H1 (cell line): ENCODE data around the gene PFDN1. TPM values are rescaled to one million over a fixed set of nuclear protein-coding genes. Genes with fewer than 3 reads are reported as not detected.

Experiments
- CEBPB ChIP-seq: IDR thresholded peaks from 2 replicates; pipeline ENCODE4 v1.6.1; 2012; ENCODE audit warnings: low read depth, low read length
- CHD2 ChIP-seq: IDR thresholded peaks from 2 replicates; pipeline ENCODE4 v1.6.1; 2012; ENCODE audit warnings: low read length, improper control_type of control experiment
- CHD7 ChIP-seq: fragments of 300-600 bp; sonication (generic); IDR thresholded peaks from 2 replicates; pipeline ENCODE4 v1.7.1; 2012; ENCODE audit warnings: low read length, moderate library complexity, mild to moderate bottlenecking, inconsistent platforms; ENCODE audit not compliant: insufficient replicate concordance
- GABPA ChIP-seq: IDR thresholded peaks from 2 replicates; pipeline ENCODE4 v1.6.1; 2011; ENCODE audit warnings: mild to moderate bottlenecking, low read length, moderate library complexity, borderline replicate concordance; ENCODE audit not compliant: insufficient read depth
- KDM5A ChIP-seq: fragments of 200-600 bp; IDR thresholded peaks from 2 replicates; pipeline ENCODE4 v1.7.1; 2012; ENCODE audit warnings: mild to moderate bottlenecking, low read length, inconsistent platforms, mixed read lengths
- MAX ChIP-seq: IDR thresholded peaks from 2 replicates; pipeline ENCODE4 v1.6.1; 2012; ENCODE audit warnings: inconsistent platforms
- RXRA ChIP-seq: IDR thresholded peaks from 2 replicates; pipeline ENCODE4 v1.6.1; 2011; ENCODE audit warnings: low read depth, mild to moderate bottlenecking, low read length, moderate library complexity; ENCODE audit not compliant: insufficient read depth
- SIN3A ChIP-seq, 2 experiments: IDR thresholded peaks in 1 of 2; conservative IDR thresholded peaks in 1 of 2; 2 replicates each; pipeline ENCODE4 v1.6.1; 2011 to 2012; ENCODE audit warnings: low read length in 2 of 2, improper control_type of control experiment in 1 of 2, low read depth in 1 of 2, mild to moderate bottlenecking in 1 of 2
- TCF12 ChIP-seq: IDR thresholded peaks from 2 replicates; pipeline ENCODE4 v1.6.1; 2011; ENCODE audit warnings: low read depth, mild to moderate bottlenecking, low read length
- USF2 ChIP-seq: IDR thresholded peaks from 2 replicates; pipeline ENCODE4 v1.6.1; 2011; ENCODE audit warnings: low read length, improper control_type of control experiment
- ZNF274 ChIP-seq: IDR thresholded peaks from 2 replicates; pipeline ENCODE4 v1.7.0; 2012; ENCODE audit warnings: low read length, borderline replicate concordance; ENCODE audit errors: extremely low read depth
- polyA plus RNA-seq, 7 experiments: library from polyadenylated mRNA; depleted of rRNA in 3 of 7; stranded (reverse) in 5 of 7; unstranded in 2 of 7; fragments of >200 nt in 5 of 7; fragments of 200-250 nt in 2 of 7; gene quantifications; 1 replicate in 5 of 7; 2 replicates in 1 of 7; 4 replicates in 1 of 7; pipeline versions ENCODE4 v1.2.1 to v1.2.3, GENCODE V29; 2011 to 2013; ENCODE audit warnings: missing spikeins in 2 of 7, mixed read lengths in 2 of 7
- total RNA-seq: library from RNA; stranded (reverse); fragmentation: NEBNext Ultra II Directional; extraction: Animal tissue kit (Norgen Biotek cat#: 25700); gene quantifications from 2 replicates; pipeline ENCODE4 v1.2.1, GENCODE V29; 2021

The PFDN1 gene
- total and polyA plus RNA-seq, 2 of the 8 experiments (the other 6 are each of a cell fraction or from before 2014, with no cell fraction given), result 53.0 to 89.6 TPM

GRCh38 chr5:140339636-140340035 lies 36.7 kb upstream of the PFDN1 start (continued):
- TF ChIP-seq CHD7, result no peak
- TF ChIP-seq TCF12, result no peak
- no peak for TF ChIP-seq MAX
- no peak for TF ChIP-seq RXRA
- TF ChIP-seq SIN3A (conservative IDR thresholded peaks at IDR 0.05 in 1 of 2, IDR thresholded peaks at IDR 0.05 in 1 of 2; ENCODE audit: low read depth in 1 of 2, low read length in 2 of 2), result no peak
- no peak for TF ChIP-seq CHD2
- TF ChIP-seq KDM5A, result no peak
- TF ChIP-seq GABPA, result no peak
- TF ChIP-seq ZNF274, result no peak
- no peak for TF ChIP-seq CEBPB
- TF ChIP-seq USF2, result no peak
